WTC11 (cell line): Measurements from ENCODE around the gene LNX1. TPM values are rescaled to one million over a fixed set of nuclear protein-coding genes. Genes with fewer than 3 reads are reported as not detected.

Experiments used
- ATAC-seq: fragments of 200-7000 bp; cut with Tn5 transposase; 2 replicates; pipeline ENCODE4 v1.10.0; 2021; ENCODE audit warnings: mild to moderate bottlenecking, moderate library complexity
- CTCF ChIA-PET: fragments of 300-600 bp; sonication (Branson Sonifier 250); formaldehyde crosslinking; loops from one replicate; lab custom pipeline; 2021; ENCODE audit warnings: antibody characterized with exemption; lab: Charles Lee
- POLR2A ChIA-PET: fragments of 350-600 bp; sonication (Branson Sonifier 250); formaldehyde crosslinking; loops from one replicate; lab custom pipeline; 2021; ENCODE audit warnings: antibody characterized with exemption; lab: Charles Lee
- DNase-seq: peaks from one replicate; pipeline ENCODE4 v3.0.0; 2021; ENCODE audit warnings: low spot score
- H3K27ac Mint-ChIP-seq: 2 replicates; pipeline ENCODE4 v1.8.0; 2021; ENCODE audit warnings: mixed read lengths
- H3K27me3 Mint-ChIP-seq: 2 replicates; pipeline ENCODE4 v1.8.0; 2021; ENCODE audit warnings: low read depth, mild to moderate bottlenecking, moderate library complexity, mixed read lengths
- H3K36me3 Mint-ChIP-seq: 2 replicates; pipeline ENCODE4 v1.8.0; 2021; ENCODE audit warnings: mixed read lengths
- H3K4me1 Mint-ChIP-seq: 2 replicates; pipeline ENCODE4 v1.8.0; 2022; ENCODE audit warnings: mixed read lengths
- H3K4me3 Mint-ChIP-seq: 2 replicates; pipeline ENCODE4 v1.8.0; 2021; ENCODE audit warnings: mild to moderate bottlenecking, moderate library complexity, mixed read lengths
- H3K9me3 Mint-ChIP-seq: 2 replicates; pipeline ENCODE4 v1.8.0; 2021; ENCODE audit warnings: mixed read lengths
- ARID4B ChIP-seq: sonication (generic); formaldehyde crosslinking; IDR thresholded peaks from 2 replicates; pipeline ENCODE4 v1.8.0; 2023; ENCODE audit warnings: missing genetic modification reagents, mild to moderate bottlenecking, borderline replicate concordance
- ATF1 ChIP-seq: sonication (generic); formaldehyde crosslinking; IDR thresholded peaks from 2 replicates; pipeline ENCODE4 v1.8.1; 2023; ENCODE audit warnings: mild to moderate bottlenecking, moderate library complexity, missing genetic modification reagents
- E2F1 ChIP-seq: sonication (generic); formaldehyde crosslinking; IDR thresholded peaks from 2 replicates; pipeline ENCODE4 v1.8.0; 2022; ENCODE audit warnings: mild to moderate bottlenecking, missing genetic modification reagents
- ERG ChIP-seq: fragments of 250-450 bp; sonication (Bioruptor Pico); IDR thresholded peaks from 2 replicates; pipeline ENCODE4 v1.8.0; 2021; ENCODE audit warnings: mild to moderate bottlenecking
- FOXP1 ChIP-seq: sonication (generic); formaldehyde crosslinking; IDR thresholded peaks from 2 replicates; pipeline ENCODE4 v1.8.0; 2022; ENCODE audit warnings: missing genetic modification reagents, mild to moderate bottlenecking, moderate library complexity, borderline replicate concordance
- JUN ChIP-seq: sonication (generic); formaldehyde crosslinking; IDR thresholded peaks from 2 replicates; pipeline ENCODE4 v1.8.0; 2023; ENCODE audit warnings: mild to moderate bottlenecking, missing genetic modification reagents
- KAT7 ChIP-seq: sonication (generic); formaldehyde crosslinking; IDR thresholded peaks from 2 replicates; pipeline ENCODE4 v1.8.1; 2023; ENCODE audit warnings: missing genetic modification reagents, mild to moderate bottlenecking, borderline replicate concordance
- NFYB ChIP-seq: sonication (generic); formaldehyde crosslinking; conservative IDR thresholded peaks from 2 replicates; pipeline ENCODE4 v1.8.0; 2022; ENCODE audit warnings: low read depth, missing genetic modification reagents
- NR2C2 ChIP-seq: sonication (generic); formaldehyde crosslinking; IDR thresholded peaks from 2 replicates; pipeline ENCODE4 v1.8.0; 2022; ENCODE audit warnings: mild to moderate bottlenecking, missing genetic modification reagents
- TCF7 ChIP-seq: sonication (generic); formaldehyde crosslinking; IDR thresholded peaks from 2 replicates; pipeline ENCODE4 v1.8.0; 2022; ENCODE audit warnings: mild to moderate bottlenecking, low read depth, missing genetic modification reagents, moderate library complexity
- TEAD1 ChIP-seq: sonication (generic); formaldehyde crosslinking; IDR thresholded peaks from 2 replicates; pipeline ENCODE4 v1.8.0; 2022; ENCODE audit warnings: mild to moderate bottlenecking, missing genetic modification reagents
- ZNF219 ChIP-seq: sonication (generic); formaldehyde crosslinking; IDR thresholded peaks from 2 replicates; pipeline ENCODE4 v1.8.0; 2023; ENCODE audit warnings: missing genetic modification reagents, mild to moderate bottlenecking, borderline replicate concordance
- ZNF263 ChIP-seq: sonication (generic); formaldehyde crosslinking; IDR thresholded peaks from 2 replicates; pipeline ENCODE4 v1.8.1; 2022; ENCODE audit warnings: low read depth, mild to moderate bottlenecking, moderate library complexity, missing genetic modification reagents
- ZNF416 ChIP-seq: fragments of 250-450 bp; sonication (Bioruptor Pico); IDR thresholded peaks from 2 replicates; pipeline ENCODE4 v1.9.0; 2021; ENCODE audit warnings: mild to moderate bottlenecking, inconsistent platforms
- total RNA-seq: library from RNA; stranded (reverse); gene quantifications from 3 replicates; pipeline ENCODE4 v1.2.3, GENCODE V29; 2021
- TF ChIP-seq, protein P1 (sequence below): sonication (generic); formaldehyde crosslinking; IDR thresholded peaks from 2 replicates; pipeline ENCODE4 v1.8.1; 2022; ENCODE audit warnings: low read depth, mild to moderate bottlenecking, moderate library complexity, missing genetic modification reagents, borderline replicate concordance
- TF ChIP-seq, protein P2 (sequence below): sonication (generic); formaldehyde crosslinking; IDR thresholded peaks from 2 replicates; pipeline ENCODE4 v1.8.0; 2022; ENCODE audit warnings: missing genetic modification reagents
- TF ChIP-seq, protein P3 (sequence below): fragments of 250-450 bp; sonication (Bioruptor Pico); conservative IDR thresholded peaks from 2 replicates; pipeline ENCODE4 v1.9.0; 2021; ENCODE audit warnings: mild to moderate bottlenecking
- TF ChIP-seq, protein P4 (sequence below): sonication (generic); formaldehyde crosslinking; IDR thresholded peaks from 2 replicates; pipeline ENCODE4 v1.8.0; 2023; ENCODE audit warnings: mild to moderate bottlenecking, missing genetic modification reagents

Gene LNX1
- total RNA-seq, 1 experiment from 2014 or later, result 5.9 TPM

- TF ChIP-seq KAT7 (CRISPR knock-in tag), result no peak
- no peak for TF ChIP-seq ZNF416
- TF ChIP-seq, protein P1, sequence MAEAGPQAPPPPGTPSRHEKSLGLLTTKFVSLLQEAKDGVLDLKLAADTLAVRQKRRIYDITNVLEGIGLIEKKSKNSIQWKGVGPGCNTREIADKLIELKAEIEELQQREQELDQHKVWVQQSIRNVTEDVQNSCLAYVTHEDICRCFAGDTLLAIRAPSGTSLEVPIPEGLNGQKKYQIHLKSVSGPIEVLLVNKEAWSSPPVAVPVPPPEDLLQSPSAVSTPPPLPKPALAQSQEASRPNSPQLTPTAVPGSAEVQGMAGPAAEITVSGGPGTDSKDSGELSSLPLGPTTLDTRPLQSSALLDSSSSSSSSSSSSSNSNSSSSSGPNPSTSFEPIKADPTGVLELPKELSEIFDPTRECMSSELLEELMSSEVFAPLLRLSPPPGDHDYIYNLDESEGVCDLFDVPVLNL, result no peak
- TF ChIP-seq NFYB (CRISPR knock-in tag), result no peak
- TF ChIP-seq ZNF219 (CRISPR knock-in tag), result no peak
- TF ChIP-seq, protein P2, sequence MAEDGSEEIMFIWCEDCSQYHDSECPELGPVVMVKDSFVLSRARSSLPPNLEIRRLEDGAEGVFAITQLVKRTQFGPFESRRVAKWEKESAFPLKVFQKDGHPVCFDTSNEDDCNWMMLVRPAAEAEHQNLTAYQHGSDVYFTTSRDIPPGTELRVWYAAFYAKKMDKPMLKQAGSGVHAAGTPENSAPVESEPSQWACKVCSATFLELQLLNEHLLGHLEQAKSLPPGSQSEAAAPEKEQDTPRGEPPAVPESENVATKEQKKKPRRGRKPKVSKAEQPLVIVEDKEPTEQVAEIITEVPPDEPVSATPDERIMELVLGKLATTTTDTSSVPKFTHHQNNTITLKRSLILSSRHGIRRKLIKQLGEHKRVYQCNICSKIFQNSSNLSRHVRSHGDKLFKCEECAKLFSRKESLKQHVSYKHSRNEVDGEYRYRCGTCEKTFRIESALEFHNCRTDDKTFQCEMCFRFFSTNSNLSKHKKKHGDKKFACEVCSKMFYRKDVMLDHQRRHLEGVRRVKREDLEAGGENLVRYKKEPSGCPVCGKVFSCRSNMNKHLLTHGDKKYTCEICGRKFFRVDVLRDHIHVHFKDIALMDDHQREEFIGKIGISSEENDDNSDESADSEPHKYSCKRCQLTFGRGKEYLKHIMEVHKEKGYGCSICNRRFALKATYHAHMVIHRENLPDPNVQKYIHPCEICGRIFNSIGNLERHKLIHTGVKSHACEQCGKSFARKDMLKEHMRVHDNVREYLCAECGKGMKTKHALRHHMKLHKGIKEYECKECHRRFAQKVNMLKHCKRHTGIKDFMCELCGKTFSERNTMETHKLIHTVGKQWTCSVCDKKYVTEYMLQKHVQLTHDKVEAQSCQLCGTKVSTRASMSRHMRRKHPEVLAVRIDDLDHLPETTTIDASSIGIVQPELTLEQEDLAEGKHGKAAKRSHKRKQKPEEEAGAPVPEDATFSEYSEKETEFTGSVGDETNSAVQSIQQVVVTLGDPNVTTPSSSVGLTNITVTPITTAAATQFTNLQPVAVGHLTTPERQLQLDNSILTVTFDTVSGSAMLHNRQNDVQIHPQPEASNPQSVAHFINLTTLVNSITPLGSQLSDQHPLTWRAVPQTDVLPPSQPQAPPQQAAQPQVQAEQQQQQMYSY (CRISPR knock-in tag), result no peak
These were observed 76.2 kb downstream of the LNX1 start (continued) for GRCh38 chr4:53515076-53515475.

- ChIA-PET POLR2A (no interaction called here), CTCF (interaction anchor here (1.2 kb wide), 1 partner anchor 192 kb away, joined by 3 read pairs; no protein-coding TSS in a partner anchor)
- no peak overlapping the region for H3K27ac Mint-ChIP-seq
- no peak for ATAC-seq
- no peaks in the 10 kb centered on the region for H3K27me3 Mint-ChIP-seq
- DNase-seq, result no peak
- H3K36me3 Mint-ChIP-seq, result no peaks in the 10 kb centered on the region
- peaks cover 1% of the 10 kb centered on the region for H3K4me1 Mint-ChIP-seq
- no peak overlapping the region for H3K4me3 Mint-ChIP-seq
- H3K9me3 Mint-ChIP-seq, result no peaks in the 10 kb centered on the region; the same call in 1 of the 2 replicates
- TF ChIP-seq ARID4B (CRISPR knock-in tag), result no peak
- TF ChIP-seq, protein P3, sequence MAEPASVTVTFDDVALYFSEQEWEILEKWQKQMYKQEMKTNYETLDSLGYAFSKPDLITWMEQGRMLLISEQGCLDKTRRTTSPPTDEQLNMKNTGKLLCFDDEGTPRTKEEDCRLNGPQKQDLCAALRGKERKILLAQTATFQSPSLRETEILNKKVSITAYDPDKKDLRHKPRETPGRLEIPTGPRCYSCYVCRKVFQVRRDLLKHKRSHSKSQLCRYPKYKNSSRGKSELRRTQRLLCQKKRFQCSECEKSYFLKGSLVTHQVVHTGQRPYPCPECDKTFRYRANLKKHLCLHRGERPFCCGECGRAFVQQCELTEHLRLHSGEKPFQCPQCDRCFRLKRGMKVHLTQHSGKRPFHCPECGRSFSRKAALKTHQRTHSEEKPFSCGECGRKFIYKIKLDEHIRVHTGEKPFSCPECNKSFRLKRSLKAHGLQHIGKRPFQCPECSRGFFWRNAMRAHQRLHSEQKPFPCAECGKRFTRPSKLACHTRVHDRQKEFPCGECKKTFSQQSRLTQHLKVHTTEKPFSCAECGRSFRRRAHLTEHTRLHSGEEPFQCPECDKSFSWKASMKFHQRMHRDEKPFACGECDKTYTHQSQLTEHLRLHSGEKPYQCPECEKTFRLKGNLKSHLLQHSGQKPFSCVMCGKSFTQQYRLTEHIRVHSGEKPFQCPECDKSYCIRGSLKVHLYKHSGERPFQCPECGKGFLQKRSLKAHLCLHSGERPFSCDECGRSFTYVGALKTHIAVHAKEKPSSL (CRISPR knock-in tag), result no peak
- no peak for TF ChIP-seq FOXP1 (CRISPR knock-in tag)
- no peak for TF ChIP-seq E2F1
- TF ChIP-seq ZNF263 (CRISPR knock-in tag), result no peak
- TF ChIP-seq NR2C2, result no peak
- TF ChIP-seq ATF1 (CRISPR knock-in tag), result no peak
- TF ChIP-seq TEAD1 (CRISPR knock-in tag), result no peak
- no peak for TF ChIP-seq ERG
- TF ChIP-seq, protein P4, sequence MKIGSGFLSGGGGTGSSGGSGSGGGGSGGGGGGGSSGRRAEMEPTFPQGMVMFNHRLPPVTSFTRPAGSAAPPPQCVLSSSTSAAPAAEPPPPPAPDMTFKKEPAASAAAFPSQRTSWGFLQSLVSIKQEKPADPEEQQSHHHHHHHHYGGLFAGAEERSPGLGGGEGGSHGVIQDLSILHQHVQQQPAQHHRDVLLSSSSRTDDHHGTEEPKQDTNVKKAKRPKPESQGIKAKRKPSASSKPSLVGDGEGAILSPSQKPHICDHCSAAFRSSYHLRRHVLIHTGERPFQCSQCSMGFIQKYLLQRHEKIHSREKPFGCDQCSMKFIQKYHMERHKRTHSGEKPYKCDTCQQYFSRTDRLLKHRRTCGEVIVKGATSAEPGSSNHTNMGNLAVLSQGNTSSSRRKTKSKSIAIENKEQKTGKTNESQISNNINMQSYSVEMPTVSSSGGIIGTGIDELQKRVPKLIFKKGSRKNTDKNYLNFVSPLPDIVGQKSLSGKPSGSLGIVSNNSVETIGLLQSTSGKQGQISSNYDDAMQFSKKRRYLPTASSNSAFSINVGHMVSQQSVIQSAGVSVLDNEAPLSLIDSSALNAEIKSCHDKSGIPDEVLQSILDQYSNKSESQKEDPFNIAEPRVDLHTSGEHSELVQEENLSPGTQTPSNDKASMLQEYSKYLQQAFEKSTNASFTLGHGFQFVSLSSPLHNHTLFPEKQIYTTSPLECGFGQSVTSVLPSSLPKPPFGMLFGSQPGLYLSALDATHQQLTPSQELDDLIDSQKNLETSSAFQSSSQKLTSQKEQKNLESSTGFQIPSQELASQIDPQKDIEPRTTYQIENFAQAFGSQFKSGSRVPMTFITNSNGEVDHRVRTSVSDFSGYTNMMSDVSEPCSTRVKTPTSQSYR, result no peak
- TF ChIP-seq TCF7 (CRISPR knock-in tag), result no peak
- TF ChIP-seq JUN (CRISPR knock-in tag), result no peak
These were observed 76.8 kb downstream of the LNX1 start for GRCh38 chr4:53514509-53514908.
